GM12892 (cell line): ENCODE data around the gene CYP4F22.
"Not testable (repeated sequence)": the region's sequence is repeated elsewhere in the genome, so short reads cannot be mapped to it uniquely, and the experiment has no call there.

Source experiments
- DNase-seq: peaks from one replicate; pipeline ENCODE4 v3.0.0; 2011; ENCODE audit not compliant: insufficient read length
- FAIRE-seq: peaks from 2 replicates; lab custom pipeline; 2011; peaks lifted over from hg19 to GRCh38; lab: Jason Lieb, UNC
- POLR2A ChIP-seq: IDR thresholded peaks from 2 replicates; pipeline ENCODE4 v1.6.1; 2011; ENCODE audit warnings: low read depth, low read length, control low read depth
- POLR2AphosphoS5 ChIP-seq: IDR thresholded peaks from 2 replicates; pipeline ENCODE4 v1.6.1; 2011; ENCODE audit warnings: low read depth, low read length, control low read depth
- TAF1 ChIP-seq: IDR thresholded peaks from 2 replicates; pipeline ENCODE4 v1.6.1; 2011; ENCODE audit warnings: low read depth, mild to moderate bottlenecking, control low read depth, low read length, borderline replicate concordance

Gene CYP4F22

DNA sequence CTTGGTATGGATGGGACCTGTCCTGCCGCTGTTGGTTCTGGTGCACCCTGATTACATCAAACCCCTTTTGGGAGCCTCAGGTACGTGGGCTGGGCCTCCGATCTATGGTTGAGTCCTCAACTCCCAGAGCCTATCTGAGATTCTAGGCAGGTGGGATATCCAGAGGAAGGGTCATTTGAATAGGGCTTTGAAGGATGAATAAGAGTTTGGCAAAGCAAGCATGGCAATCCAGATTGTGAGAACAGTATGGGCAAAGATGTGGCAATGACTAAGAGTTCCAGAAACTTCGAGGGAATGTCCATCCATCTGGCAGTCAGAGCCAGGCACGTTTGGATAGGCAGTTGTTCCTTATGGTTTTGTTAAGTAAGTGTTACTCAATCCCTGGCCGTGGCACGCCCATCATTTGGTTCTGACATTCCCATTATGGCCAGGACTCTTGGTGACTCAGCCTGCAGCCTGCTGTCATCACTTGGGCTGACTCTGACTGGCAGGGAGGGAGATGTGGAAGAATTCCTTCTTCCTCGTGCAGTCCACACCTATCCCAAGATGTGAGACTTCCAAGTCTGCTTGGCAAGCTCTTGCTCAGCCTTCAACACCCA lies 21.5 kb downstream of the CYP4F22 start:
- no peak for TF ChIP-seq TAF1
- no peak for TF ChIP-seq POLR2AphosphoS5
- no peak for TF ChIP-seq POLR2A
- no peak for FAIRE-seq
- no peak for DNase-seq

DNA sequence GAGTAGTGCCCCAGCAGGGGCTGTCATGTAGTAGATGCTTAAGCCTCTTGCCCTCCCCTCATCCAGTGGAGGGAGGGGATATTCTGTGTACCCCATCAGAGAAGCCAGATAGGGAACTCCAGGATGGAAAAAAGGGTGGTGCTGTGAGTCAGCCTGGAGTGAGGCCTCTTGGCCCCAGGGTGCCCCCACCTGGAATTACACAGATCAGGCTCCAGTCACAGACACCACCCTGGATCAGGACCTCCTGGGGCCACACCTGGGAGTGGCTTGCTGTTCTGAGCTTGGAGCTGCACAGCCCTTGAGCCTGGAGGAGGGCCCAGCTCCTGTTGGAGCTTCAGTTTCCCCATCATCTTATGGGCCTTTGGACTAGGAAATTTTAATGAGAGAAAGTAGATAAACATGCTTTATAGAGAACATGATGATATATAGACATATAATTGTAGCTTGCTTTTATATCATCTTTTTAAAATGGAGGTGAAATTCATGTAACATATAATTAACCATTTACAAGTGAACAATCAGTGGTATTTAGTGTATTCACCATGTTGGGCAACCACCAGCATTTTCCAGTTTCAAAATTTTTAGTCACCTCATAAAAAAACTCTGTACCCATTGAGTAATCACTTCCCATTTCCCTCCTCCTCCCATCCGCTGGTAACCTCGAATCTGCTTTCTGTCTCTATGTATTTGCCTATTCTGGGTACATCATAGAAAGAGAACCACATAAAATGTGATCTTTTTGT lies 24.6 kb downstream of the CYP4F22 start:
- DNase-seq (no peak), FAIRE-seq (no peak)
- TF ChIP-seq POLR2A (no peak), TAF1 (no peak)

DNA sequence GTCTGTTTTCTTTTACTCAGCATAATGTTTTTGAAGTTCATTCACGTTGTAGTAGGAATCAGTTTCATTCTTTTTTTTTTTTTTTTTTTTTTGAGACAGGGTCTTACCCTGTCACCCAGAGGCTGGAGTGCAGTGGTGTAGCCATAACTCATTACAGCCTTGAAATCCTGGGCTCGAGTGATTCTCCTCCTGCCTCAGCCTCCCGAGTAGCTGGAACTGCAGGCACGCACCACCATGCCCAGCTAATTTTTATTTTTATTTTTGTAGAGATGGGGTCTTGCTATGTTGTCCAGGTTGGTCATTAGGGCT lies 25.2 kb downstream of the CYP4F22 start:
- not testable (repeated sequence) for FAIRE-seq, DNase-seq

DNA sequence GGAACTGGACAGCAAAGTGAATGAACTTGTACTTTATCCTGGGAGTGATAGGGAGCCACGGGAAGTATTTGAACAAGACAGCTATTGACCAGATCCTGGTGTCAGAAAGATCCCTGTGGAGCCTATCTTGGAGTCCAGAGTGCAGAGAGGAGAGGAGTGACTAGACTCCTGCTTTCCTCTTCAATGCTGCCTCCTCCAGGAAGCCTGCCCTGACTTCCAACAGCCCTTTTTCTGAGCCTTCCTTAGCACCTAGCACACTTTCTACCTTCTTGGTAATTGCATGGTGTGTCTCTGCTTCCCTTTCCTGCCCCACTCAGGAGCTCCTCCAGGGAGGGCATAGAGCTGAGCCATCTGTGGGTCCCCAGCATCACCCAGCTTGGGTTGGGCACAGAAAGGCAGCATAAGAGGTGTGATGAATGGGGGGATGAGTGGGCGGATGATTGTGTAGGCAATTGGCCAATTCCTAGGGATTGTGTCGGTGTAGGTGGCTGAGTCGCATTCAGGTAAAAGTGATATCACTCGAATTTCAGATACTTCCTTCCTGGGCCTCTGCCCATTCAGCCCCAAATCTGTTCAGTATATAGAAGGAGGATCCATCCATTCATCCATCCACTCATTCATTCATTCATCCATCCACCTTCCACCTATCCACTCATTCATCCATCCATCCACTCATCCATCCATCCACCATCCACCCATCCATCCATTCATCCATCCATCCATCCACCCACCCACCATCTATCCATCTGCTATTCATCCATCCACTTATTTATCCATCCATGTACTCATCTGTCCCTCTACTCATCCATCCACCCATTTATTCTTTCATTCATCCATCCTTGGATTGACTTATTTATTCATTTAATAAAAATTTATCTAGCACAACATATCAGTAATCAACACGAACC lies 26.9 kb downstream of the CYP4F22 start:
- no peak for FAIRE-seq
- no peak for DNase-seq
- TF ChIP-seq TAF1 (no peak), POLR2AphosphoS5 (no peak), POLR2A (no peak)

DNA sequence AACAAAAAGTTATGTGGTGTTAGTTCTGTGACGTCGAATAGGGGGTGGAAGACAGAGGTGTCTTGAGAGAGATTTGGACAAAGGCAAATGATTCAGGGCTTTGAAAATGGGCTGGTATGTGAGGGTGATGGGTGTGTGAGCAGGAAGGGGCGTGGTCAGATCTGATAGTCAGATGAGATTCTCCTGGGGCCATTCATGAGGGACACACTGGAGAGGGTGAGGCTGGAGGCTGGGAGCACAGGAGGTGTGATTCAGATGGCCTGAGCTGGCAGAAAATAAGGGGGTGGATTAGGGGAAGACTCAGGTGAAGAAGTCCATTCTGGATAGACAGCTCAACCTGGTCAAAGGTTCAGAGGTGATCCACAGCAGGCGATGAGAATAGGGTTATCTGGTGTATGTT lies 28.0 kb downstream of the CYP4F22 start:
- FAIRE-seq (no peak), DNase-seq (no peak)
- TF ChIP-seq POLR2AphosphoS5: no peak
- TF ChIP-seq TAF1: no peak
- TF ChIP-seq POLR2A: no peak

DNA sequence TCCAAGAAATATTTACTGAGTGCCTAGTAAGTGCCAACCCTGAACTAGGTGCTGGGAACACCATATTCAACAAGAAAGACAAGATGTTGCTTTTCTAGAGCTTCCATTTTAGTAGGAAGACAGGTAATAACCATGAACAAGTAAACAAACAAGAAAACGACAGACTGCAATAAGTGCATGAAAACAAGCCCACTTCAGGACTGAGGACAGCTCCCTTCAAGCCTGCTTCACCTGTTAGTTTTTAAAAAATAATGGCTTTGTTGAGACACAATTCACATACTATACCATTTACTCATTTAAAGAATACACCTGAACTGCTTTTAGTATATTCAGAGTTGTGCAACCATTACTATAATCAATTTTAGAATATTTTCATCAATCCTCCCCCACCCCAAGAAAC lies 30.4 kb downstream of the CYP4F22 start:
- no peak for TF ChIP-seq POLR2AphosphoS5
- no peak for TF ChIP-seq POLR2A
- no peak for TF ChIP-seq TAF1
- DNase-seq (no peak), FAIRE-seq (no peak)

DNA sequence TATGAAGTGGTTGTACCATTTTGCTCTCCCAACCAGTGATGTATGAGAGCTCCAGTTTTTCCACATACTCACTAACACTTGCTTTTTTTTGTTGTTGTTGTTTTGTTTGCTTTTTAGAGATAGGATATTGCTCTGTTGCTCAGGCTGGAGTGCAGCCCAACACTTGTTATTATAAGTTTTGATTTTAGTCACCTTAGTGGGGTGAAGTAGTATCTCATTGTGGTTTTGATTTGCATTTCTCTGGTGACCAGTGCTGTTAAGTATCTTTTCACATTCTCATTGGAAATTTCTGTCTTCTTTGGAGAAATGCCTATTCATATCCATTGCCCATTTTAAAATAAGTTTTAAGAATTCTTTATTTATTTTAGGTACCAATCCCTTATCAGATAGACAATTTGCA lies 31.3 kb downstream of the CYP4F22 start:
- TF ChIP-seq TAF1: no peak
- TF ChIP-seq POLR2A: no peak
- no peak for TF ChIP-seq POLR2AphosphoS5
- no peak for FAIRE-seq
- DNase-seq: no peak

DNA sequence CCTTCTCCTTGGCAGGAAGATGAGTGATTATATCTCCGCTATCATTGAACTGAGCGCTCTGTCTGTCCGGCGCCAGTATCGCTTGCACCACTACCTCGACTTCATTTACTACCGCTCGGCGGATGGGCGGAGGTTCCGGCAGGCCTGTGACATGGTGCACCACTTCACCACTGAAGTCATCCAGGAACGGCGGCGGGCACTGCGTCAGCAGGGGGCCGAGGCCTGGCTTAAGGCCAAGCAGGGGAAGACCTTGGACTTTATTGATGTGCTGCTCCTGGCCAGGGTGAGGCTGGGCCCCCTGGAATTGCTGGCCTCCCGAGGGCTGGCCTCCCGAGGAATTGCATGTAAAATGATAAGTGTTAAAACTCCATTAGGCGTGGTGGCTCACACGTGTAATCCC lies 32.1 kb downstream of the CYP4F22 start:
- FAIRE-seq (no peak), DNase-seq (no peak)
- no peak for TF ChIP-seq TAF1
- no peak for TF ChIP-seq POLR2A
- no peak for TF ChIP-seq POLR2AphosphoS5

DNA sequence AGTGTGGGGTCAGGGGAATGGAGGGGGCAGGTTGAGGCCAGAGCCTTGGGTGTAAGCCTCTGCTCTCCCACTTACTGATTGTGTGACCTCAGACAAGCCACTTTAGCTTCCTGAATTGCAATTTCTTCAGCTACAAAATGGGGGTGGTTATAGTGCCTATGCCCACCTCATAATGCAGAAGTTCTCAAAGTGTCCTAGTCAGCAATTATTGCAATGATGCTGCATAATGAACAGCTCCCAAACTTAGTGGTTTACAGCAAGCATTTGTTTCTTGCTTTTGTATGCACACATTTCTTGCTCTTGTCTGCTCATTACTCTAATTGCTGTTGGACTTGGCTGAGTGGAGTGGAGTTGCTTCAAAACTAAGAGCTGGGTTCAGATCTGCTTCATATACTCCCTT lies 36.0 kb downstream of the CYP4F22 start:
- no peak for DNase-seq
- TF ChIP-seq TAF1 (no peak), POLR2A (no peak), POLR2AphosphoS5 (no peak)
- FAIRE-seq: no peak

DNA sequence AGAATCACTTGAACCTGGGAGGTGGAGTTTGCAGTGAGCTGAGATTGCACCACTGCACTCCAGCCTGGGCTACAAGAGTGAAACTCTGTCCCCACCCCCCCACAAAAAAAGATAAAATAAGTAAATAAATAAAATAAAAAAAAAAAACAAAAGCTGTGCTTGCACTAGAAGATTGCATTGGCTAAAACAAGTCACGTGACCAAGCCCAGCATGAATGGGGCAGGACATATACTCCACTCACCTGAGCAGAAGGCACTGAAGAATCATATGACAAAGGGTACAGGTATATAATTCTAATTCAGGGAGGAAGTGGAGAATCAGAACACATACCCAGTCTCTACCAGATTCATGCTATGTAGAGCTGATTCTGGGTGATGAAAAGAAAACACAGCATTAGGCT lies 36.6 kb downstream of the CYP4F22 start:
- DNase-seq (no peak), FAIRE-seq (no peak)

DNA sequence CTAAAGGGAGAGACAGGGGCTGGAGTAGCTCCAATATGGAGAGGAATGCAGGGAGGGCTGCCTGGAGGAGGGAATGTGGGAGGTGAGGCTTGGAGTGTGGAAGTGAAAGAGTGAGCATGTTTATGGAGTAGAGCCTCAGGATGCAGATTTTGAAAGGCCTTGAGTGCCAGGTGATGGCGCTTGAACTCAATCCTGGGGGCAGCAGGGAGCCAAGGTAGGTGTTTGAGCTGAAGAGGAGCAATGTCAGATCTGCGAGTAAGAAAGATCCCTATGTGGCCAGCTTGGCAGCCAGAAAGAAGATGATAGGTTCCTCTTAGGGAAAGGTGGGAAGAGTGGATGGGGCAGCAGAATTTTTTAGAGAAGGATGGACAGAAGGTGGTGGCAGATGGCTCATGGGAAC lies 40.3 kb downstream of the CYP4F22 start:
- no peak for FAIRE-seq
- no peak for DNase-seq
- TF ChIP-seq POLR2A (no peak), TAF1 (no peak), POLR2AphosphoS5 (no peak)

More for the DNA sequence above, 36.6 kb downstream of the CYP4F22 start:
- no peak for TF ChIP-seq POLR2A
- TF ChIP-seq POLR2AphosphoS5: no peak
- TF ChIP-seq TAF1: no peak
